ENCODE results near the gene PSMC5. TPM values are rescaled to one million over a fixed set of nuclear protein-coding genes. Genes with fewer than 3 reads are reported as not detected.

PSMC5 gene
- total RNA-seq, 1 experiment from 2014 or later: 183 TPM

DNA sequence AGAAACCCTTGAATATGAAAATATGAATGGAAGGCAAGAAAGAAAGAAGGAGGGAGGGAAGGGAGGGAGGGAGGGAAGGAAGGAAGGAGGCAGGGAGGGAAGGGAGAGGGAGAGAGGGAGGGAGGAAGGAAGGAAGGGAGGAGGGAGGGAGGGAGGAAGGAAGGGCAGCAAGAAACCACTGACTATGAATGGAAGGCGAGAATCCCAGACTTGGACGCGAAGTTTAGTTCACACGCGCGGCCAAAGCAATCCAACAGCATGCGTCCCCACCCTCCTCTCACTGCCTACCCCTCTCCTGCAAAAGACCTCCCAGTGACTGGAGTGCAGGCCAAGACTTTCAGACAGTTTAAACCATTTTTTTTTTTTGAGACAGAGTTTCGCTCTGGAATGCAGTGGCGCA is 23.2 kb downstream of the PSMC5 start:
- Histone ChIP-seq H3K79me1 (ENCODE audit: insufficient read depth, low read depth, low read length, poor library complexity, severe bottlenecking) (no peaks in the 10 kb centered on the region), H3K9me3 (ENCODE audit: control insufficient read depth, low read depth, low read length) (no peaks in the 10 kb centered on the region), H4K91ac (ENCODE audit: insufficient read length, low read depth, low read length) (no peak overlapping the region), H3K27me3 (ENCODE audit: insufficient read depth, low read length) (peaks cover 4% of the 10 kb centered on the region; the same call in 1 of the 2 replicates), H3K14ac (ENCODE audit: insufficient read depth, low read length) (no peak overlapping the region), H2BK12ac (ENCODE audit: insufficient read length, low read depth, low read length) (no peak overlapping the region), H4K20me1 (ENCODE audit: control insufficient read depth, insufficient read depth, insufficient read length) (no peaks in the 10 kb centered on the region), H3K4me2 (ENCODE audit: insufficient read depth, insufficient read length, low read length) (no peak overlapping the region), H3K56ac (ENCODE audit: insufficient read length, low read depth, low read length) (no peak overlapping the region), H3K4ac (ENCODE audit: low read depth, low read length) (no peak overlapping the region), H4K5ac (ENCODE audit: insufficient read length, low read depth, low read length) (no peak overlapping the region), H3T11ph (ENCODE audit: low read length) (no peak overlapping the region), H2BK120ac (ENCODE audit: low read depth, low read length, poor library complexity, severe bottlenecking) (no peak overlapping the region), H2BK20ac (ENCODE audit: low read depth, low read length, poor library complexity, severe bottlenecking) (no peak overlapping the region), H2AK5ac (ENCODE audit: insufficient read length, low read length) (no peak overlapping the region), H3K4me1 (ENCODE audit: insufficient read depth, low read length) (no peaks in the 10 kb centered on the region), H2BK15ac (ENCODE audit: low read depth, low read length) (no peak overlapping the region), H2BK5ac (ENCODE audit: insufficient read length, low read length) (no peak overlapping the region), H3K23ac (ENCODE audit: insufficient read length, low read depth, low read length) (no peak overlapping the region), H3K9ac (ENCODE audit: extremely low read depth, insufficient read length, low read length) (no peak overlapping the region), H3K23me2 (ENCODE audit: insufficient read length, low read depth, low read length, poor library complexity, severe bottlenecking) (no peaks in the 10 kb centered on the region), H2AFZ (ENCODE audit: low read length) (no peak overlapping the region), H3K27ac (ENCODE audit: insufficient read length, low read depth, low read length) (no peak overlapping the region), H3K18ac (ENCODE audit: insufficient read length, low read depth, low read length) (no peak overlapping the region), H4K8ac (replicated peaks; ENCODE audit: insufficient read length, low read depth, low read length) (no peak overlapping the region), H3K79me2 (ENCODE audit: insufficient read depth, low read length) (no peaks in the 10 kb centered on the region)
- Mint-ChIP-seq H3K4me3 (no peak overlapping the region), H3K9me3 (peaks cover 8 to 15% of the 10 kb centered on the region in 2 experiments), H3K36me3 (ENCODE audit: insufficient read depth in 1 of 3, low read depth in 3 of 3) (peaks cover 0 to 10% (median 3%) of the 10 kb centered on the region in 3 experiments; a peak in 4 of 7 replicates), H3K4me1 (peaks cover 2% of the 10 kb centered on the region in 2 experiments; a peak in 1 of 4 replicates), H3K27ac (no peak overlapping the region), H3K27me3 (ENCODE audit: low read depth) (peaks cover 70% of the 10 kb centered on the region)
- no peak for DNase-seq
- WGBS (ENCODE audit: extremely low coverage, insufficient read length, low lambda C conversion rate): no CpG with 5 or more reads among the region's 9 CpGs
- TF ChIP-seq, protein P1, sequence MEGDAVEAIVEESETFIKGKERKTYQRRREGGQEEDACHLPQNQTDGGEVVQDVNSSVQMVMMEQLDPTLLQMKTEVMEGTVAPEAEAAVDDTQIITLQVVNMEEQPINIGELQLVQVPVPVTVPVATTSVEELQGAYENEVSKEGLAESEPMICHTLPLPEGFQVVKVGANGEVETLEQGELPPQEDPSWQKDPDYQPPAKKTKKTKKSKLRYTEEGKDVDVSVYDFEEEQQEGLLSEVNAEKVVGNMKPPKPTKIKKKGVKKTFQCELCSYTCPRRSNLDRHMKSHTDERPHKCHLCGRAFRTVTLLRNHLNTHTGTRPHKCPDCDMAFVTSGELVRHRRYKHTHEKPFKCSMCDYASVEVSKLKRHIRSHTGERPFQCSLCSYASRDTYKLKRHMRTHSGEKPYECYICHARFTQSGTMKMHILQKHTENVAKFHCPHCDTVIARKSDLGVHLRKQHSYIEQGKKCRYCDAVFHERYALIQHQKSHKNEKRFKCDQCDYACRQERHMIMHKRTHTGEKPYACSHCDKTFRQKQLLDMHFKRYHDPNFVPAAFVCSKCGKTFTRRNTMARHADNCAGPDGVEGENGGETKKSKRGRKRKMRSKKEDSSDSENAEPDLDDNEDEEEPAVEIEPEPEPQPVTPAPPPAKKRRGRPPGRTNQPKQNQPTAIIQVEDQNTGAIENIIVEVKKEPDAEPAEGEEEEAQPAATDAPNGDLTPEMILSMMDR (conservative IDR thresholded peaks at IDR 0.05): no peak

Data from H9 (cell line).